Type B pancreatic cell (in vitro differentiated cells): ENCODE results near the gene LIG1. TPM values are rescaled to one million over a fixed set of nuclear protein-coding genes. Genes with fewer than 3 reads are reported as not detected.
"Not testable (repeated sequence)": the region's sequence is repeated elsewhere in the genome, so short reads cannot be mapped to it uniquely, and the experiment has no call there.

ENCODE experiments used
- DNase-seq: peaks from one replicate; pipeline ENCODE4 v3.0.0; 2021; ENCODE audit warnings: mixed read lengths; ENCODE audit not compliant: unreplicated experiment; ENCODE audit errors: extremely low spot score
- H3K27ac Mint-ChIP-seq: 2 replicates; pipeline ENCODE4 v1.8.0; 2021; ENCODE audit warnings: mild to moderate bottlenecking, mixed read lengths
- H3K27me3 Mint-ChIP-seq: 2 replicates; pipeline ENCODE4 v1.8.0; 2021; ENCODE audit warnings: mixed read lengths
- H3K36me3 Mint-ChIP-seq: 2 replicates; pipeline ENCODE4 v1.8.0; 2021; ENCODE audit warnings: mixed read lengths
- H3K4me1 Mint-ChIP-seq: one replicate; pipeline ENCODE4 v1.8.0; 2021; ENCODE audit warnings: mixed read lengths; ENCODE audit not compliant: unreplicated experiment
- H3K4me3 Mint-ChIP-seq: 2 replicates; pipeline ENCODE4 v1.8.0; 2021; ENCODE audit warnings: mild to moderate bottlenecking, mixed read lengths
- H3K9me3 Mint-ChIP-seq: 2 replicates; pipeline ENCODE4 v1.8.0; 2021; ENCODE audit warnings: mixed read lengths
- total RNA-seq: library from RNA; stranded (reverse); gene quantifications from 2 replicates; pipeline ENCODE4 v1.2.1, GENCODE V29; 2021; ENCODE audit warnings: low replicate concordance
- TF ChIP-seq, protein P1 (sequence below): fragments of 200-600 bp; sonication (generic); conservative IDR thresholded peaks from 2 replicates; pipeline ENCODE4 v1.5.0; 2021; ENCODE audit warnings: antibody characterized with exemption, mild to moderate bottlenecking

Gene LIG1
- total RNA-seq, 1 donor from 2014 or later = 84.9 TPM

GRCh38 chr19:48095612-48096175 is 74.5 kb downstream of the LIG1 start:
- H3K9me3 Mint-ChIP-seq = no peaks in the 10 kb centered on the region
- DNase-seq = no peak
- no peaks in the 10 kb centered on the region for H3K36me3 Mint-ChIP-seq
- H3K4me1 Mint-ChIP-seq = no peaks in the 10 kb centered on the region
- TF ChIP-seq, protein P1, sequence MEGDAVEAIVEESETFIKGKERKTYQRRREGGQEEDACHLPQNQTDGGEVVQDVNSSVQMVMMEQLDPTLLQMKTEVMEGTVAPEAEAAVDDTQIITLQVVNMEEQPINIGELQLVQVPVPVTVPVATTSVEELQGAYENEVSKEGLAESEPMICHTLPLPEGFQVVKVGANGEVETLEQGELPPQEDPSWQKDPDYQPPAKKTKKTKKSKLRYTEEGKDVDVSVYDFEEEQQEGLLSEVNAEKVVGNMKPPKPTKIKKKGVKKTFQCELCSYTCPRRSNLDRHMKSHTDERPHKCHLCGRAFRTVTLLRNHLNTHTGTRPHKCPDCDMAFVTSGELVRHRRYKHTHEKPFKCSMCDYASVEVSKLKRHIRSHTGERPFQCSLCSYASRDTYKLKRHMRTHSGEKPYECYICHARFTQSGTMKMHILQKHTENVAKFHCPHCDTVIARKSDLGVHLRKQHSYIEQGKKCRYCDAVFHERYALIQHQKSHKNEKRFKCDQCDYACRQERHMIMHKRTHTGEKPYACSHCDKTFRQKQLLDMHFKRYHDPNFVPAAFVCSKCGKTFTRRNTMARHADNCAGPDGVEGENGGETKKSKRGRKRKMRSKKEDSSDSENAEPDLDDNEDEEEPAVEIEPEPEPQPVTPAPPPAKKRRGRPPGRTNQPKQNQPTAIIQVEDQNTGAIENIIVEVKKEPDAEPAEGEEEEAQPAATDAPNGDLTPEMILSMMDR = no peak
- H3K27me3 Mint-ChIP-seq = peaks cover 19% of the 10 kb centered on the region
- H3K4me3 Mint-ChIP-seq = no peak overlapping the region
- H3K27ac Mint-ChIP-seq = no peak overlapping the region

- no peak overlapping the region for H3K4me3 Mint-ChIP-seq
- H3K4me1 Mint-ChIP-seq = no peaks in the 10 kb centered on the region
- no peak overlapping the region for H3K27ac Mint-ChIP-seq
- no peaks in the 10 kb centered on the region for H3K36me3 Mint-ChIP-seq
- TF ChIP-seq, protein P1 = no peak
- H3K9me3 Mint-ChIP-seq = peaks cover 3% of the 10 kb centered on the region
- DNase-seq = no peak
- H3K27me3 Mint-ChIP-seq = peaks cover 24% of the 10 kb centered on the region
Measured at GRCh38 chr19:48094855-48095203, 75.3 kb downstream of the LIG1 start.

GRCh38 chr19:48094129-48094854 is 75.9 kb downstream of the LIG1 start:
- Mint-ChIP-seq H3K36me3 (no peaks in the 10 kb centered on the region), H3K4me3 (no peak overlapping the region), H3K9me3 (peaks cover 3% of the 10 kb centered on the region), H3K27ac (no peak overlapping the region), H3K4me1 (no peaks in the 10 kb centered on the region), H3K27me3 (peaks cover 26% of the 10 kb centered on the region)
- no peak for DNase-seq
- TF ChIP-seq, protein P1 = no peak

DNA sequence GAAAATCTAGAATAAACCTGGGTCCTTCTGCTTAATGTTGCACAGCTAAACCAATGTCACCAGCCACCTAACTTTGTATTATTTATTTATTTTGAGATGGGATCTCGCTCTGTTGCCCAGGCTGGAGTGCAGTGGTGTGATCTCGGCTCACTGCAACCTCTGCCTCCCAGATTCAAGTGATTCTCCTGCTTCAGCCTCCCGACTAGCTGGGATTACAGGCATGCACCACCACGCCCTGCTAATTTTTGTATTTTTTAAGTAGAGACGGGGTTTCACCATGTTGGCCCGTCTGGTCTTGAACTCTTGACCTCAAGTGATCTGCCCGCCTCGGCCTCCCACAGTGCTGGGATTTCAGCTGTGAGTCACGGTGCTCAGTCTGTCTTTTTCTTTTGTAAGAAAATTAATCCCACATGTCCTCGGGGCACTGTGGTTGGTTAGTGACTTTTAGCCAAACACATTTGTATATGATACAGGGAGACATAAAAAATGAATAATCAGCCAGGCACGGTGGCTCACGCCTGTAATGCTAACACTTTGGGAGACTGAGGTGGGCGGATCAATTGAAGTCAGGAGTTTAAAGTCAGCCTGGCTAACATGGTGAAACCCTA is 78.9 kb downstream of the LIG1 start:
- H3K4me1 Mint-ChIP-seq, DNase-seq, H3K4me3 Mint-ChIP-seq, H3K9me3 Mint-ChIP-seq, H3K27ac Mint-ChIP-seq, H3K36me3 Mint-ChIP-seq: not testable (repeated sequence)
- H3K27me3 Mint-ChIP-seq = peaks cover 31% of the 10 kb centered on the region

GRCh38 chr19:48090281-48090802 is 79.8 kb downstream of the LIG1 start:
- TF ChIP-seq, protein P1 = no peak
- peaks cover 30% of the 10 kb centered on the region for H3K27me3 Mint-ChIP-seq
- H3K36me3 Mint-ChIP-seq = no peaks in the 10 kb centered on the region
- peaks cover 3% of the 10 kb centered on the region for H3K9me3 Mint-ChIP-seq
- no peak overlapping the region for H3K27ac Mint-ChIP-seq
- no peaks in the 10 kb centered on the region for H3K4me1 Mint-ChIP-seq
- DNase-seq = no peak
- H3K4me3 Mint-ChIP-seq = no peak overlapping the region

DNA sequence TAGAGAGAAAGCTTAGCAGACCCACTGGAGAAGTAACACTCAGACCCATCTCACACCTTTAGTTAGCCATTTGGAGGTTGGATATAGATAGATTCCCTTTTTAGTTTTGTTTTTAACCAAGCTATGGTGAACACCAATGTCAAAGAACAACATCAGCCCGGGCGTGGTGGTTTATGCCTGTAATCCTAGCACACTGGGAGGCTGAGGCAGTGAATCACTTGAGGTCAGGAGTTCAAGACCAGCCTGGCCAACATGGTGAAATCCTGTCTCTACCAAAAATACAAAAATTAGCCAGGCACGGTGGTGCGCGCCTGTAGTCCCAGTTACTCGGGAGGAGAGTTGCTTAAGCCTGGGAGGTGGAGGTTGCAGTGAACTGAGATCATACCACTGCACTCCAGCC is 81.2 kb downstream of the LIG1 start:
- not testable (repeated sequence) for H3K4me3 Mint-ChIP-seq, H3K36me3 Mint-ChIP-seq, H3K9me3 Mint-ChIP-seq, H3K27ac Mint-ChIP-seq, H3K4me1 Mint-ChIP-seq, DNase-seq
- H3K27me3 Mint-ChIP-seq = peaks cover 18% of the 10 kb centered on the region
